Osteoblast (primary cell): ENCODE measurements around the gene GPATCH1. TPM values are rescaled to one million over a fixed set of nuclear protein-coding genes. Genes with fewer than 3 reads are reported as not detected.

Experiments used
- DNase-seq: peaks from one replicate; pipeline ENCODE4 v3.0.0; 2011; ENCODE audit warnings: low spot score, mixed read lengths; ENCODE audit not compliant: insufficient read length; ENCODE audit errors: missing footprints
- H2AFZ ChIP-seq: 2 replicates; pipeline ENCODE4 v1.6.0; 2011; ENCODE audit warnings: mild to moderate bottlenecking, low read length
- H3K27ac ChIP-seq: 2 replicates; pipeline ENCODE4 v1.5.1; 2011; ENCODE audit warnings: mild to moderate bottlenecking, low read depth, low read length, moderate library complexity
- H3K27me3 ChIP-seq: 2 replicates; pipeline ENCODE4 v1.6.0; 2012; ENCODE audit warnings: mild to moderate bottlenecking, control low read depth, inconsistent platforms, low read length, moderate library complexity; ENCODE audit not compliant: insufficient read depth
- H3K36me3 ChIP-seq: 2 replicates; pipeline ENCODE4 v1.5.1; 2011; ENCODE audit warnings: mild to moderate bottlenecking, low read length, control low read depth, moderate library complexity; ENCODE audit not compliant: insufficient read depth
- H3K4me1 ChIP-seq: 2 replicates; pipeline ENCODE4 v1.5.1; 2011; ENCODE audit warnings: mild to moderate bottlenecking, low read length, control low read depth, moderate library complexity; ENCODE audit not compliant: insufficient read depth
- H3K4me2 ChIP-seq: 2 replicates; pipeline ENCODE4 v1.6.0; 2011; ENCODE audit warnings: mild to moderate bottlenecking, low read length; ENCODE audit not compliant: insufficient read depth
- H3K4me3 ChIP-seq: fragments of 200-600 bp; sonication (generic); 3 replicates; pipeline ENCODE4 v1.5.1; 2012; ENCODE audit warnings: mild to moderate bottlenecking, low read length, inconsistent platforms; ENCODE audit not compliant: insufficient read depth
- H3K79me2 ChIP-seq: 2 replicates; pipeline ENCODE4 v1.6.0; 2012; ENCODE audit warnings: mild to moderate bottlenecking, low read length, control low read depth, inconsistent platforms; ENCODE audit not compliant: insufficient read depth
- H3K9me3 ChIP-seq: 2 replicates; pipeline ENCODE4 v1.5.1; 2011; ENCODE audit warnings: low read depth, low read length, control low read depth
- H4K20me1 ChIP-seq: 2 replicates; pipeline ENCODE4 v1.6.0; 2012; ENCODE audit warnings: mild to moderate bottlenecking, low read length, control low read depth; ENCODE audit not compliant: insufficient read depth
- total RNA-seq: library from RNA; depleted of rRNA; stranded (reverse); fragments of >200 nt; gene quantifications from 2 replicates; pipeline ENCODE4 v1.2.3, GENCODE V29; 2012
- TF ChIP-seq, protein P1 (sequence below): IDR thresholded peaks from 2 replicates; pipeline ENCODE4 v1.5.1; 2011; ENCODE audit warnings: mild to moderate bottlenecking, low read depth, low read length, moderate library complexity; ENCODE audit errors: extremely low read depth

Gene GPATCH1
- total RNA-seq, 1 donor: 6.2 TPM

DNA sequence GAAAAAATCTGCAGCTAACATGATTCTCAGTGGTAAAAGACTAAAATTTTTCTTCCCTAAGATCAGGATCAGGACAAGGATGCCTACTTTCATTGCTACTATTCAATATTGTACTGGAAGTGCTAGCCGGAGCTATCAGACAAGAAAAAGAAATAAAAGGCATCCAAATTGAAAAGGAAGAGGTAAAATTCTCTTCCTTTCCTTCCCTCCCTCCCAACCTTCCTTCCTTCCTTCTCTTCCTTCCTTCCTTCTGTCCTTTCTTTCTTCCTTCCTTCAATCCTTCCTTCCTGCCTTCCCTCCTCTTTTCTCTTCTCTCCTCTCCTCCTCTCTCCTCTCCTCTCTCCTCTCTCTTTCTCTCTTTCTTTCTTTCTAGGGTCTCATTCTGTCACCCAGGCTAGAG is 86.5 kb downstream of the GPATCH1 start:
- Histone ChIP-seq H3K4me2 (no peak overlapping the region), H3K27me3 (no peaks in the 10 kb centered on the region), H2AFZ (no peak overlapping the region), H3K36me3 (no peaks in the 10 kb centered on the region), H3K4me1 (peaks cover 7% of the 10 kb centered on the region), H4K20me1 (no peaks in the 10 kb centered on the region), H3K79me2 (no peaks in the 10 kb centered on the region), H3K9me3 (no peaks in the 10 kb centered on the region), H3K4me3 (no peak overlapping the region), H3K27ac (no peak overlapping the region)
- TF ChIP-seq, protein P1, sequence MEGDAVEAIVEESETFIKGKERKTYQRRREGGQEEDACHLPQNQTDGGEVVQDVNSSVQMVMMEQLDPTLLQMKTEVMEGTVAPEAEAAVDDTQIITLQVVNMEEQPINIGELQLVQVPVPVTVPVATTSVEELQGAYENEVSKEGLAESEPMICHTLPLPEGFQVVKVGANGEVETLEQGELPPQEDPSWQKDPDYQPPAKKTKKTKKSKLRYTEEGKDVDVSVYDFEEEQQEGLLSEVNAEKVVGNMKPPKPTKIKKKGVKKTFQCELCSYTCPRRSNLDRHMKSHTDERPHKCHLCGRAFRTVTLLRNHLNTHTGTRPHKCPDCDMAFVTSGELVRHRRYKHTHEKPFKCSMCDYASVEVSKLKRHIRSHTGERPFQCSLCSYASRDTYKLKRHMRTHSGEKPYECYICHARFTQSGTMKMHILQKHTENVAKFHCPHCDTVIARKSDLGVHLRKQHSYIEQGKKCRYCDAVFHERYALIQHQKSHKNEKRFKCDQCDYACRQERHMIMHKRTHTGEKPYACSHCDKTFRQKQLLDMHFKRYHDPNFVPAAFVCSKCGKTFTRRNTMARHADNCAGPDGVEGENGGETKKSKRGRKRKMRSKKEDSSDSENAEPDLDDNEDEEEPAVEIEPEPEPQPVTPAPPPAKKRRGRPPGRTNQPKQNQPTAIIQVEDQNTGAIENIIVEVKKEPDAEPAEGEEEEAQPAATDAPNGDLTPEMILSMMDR: no peak
- DNase-seq: no peak

DNA sequence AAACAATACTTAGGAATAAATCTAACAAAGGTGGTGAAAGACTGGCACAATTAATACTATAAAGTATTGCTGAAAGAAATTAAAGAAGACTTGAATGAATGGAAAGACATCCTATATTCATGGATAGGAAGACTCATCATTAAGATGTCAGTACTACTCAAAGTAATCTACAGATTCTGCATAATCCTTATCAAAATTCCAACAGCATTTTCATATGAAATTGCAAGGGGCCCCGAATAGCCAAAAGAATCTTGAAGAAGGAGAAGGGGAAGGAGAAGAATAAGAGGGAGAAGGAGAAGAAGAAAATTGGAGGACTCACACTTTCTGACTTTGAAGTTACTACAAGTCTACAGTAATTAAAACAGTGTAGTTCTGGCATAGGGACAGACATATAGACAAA is 87.5 kb downstream of the GPATCH1 start:
- TF ChIP-seq, protein P1: no peak
- H3K27ac ChIP-seq: no peak overlapping the region
- H3K79me2 ChIP-seq: no peaks in the 10 kb centered on the region
- H3K4me2 ChIP-seq: no peak overlapping the region
- no peak for DNase-seq
- no peaks in the 10 kb centered on the region for H3K27me3 ChIP-seq
- H3K9me3 ChIP-seq: no peaks in the 10 kb centered on the region
- H3K36me3 ChIP-seq: no peaks in the 10 kb centered on the region
- peaks cover 7% of the 10 kb centered on the region for H3K4me1 ChIP-seq
- no peak overlapping the region for H2AFZ ChIP-seq
- no peak overlapping the region for H3K4me3 ChIP-seq
- no peaks in the 10 kb centered on the region for H4K20me1 ChIP-seq

GRCh38 chr19:33171222-33171795 is 90.3 kb downstream of the GPATCH1 start:
- Histone ChIP-seq H3K27me3 (no peaks in the 10 kb centered on the region), H3K36me3 (no peaks in the 10 kb centered on the region), H3K79me2 (peaks cover 10% of the 10 kb centered on the region), H3K4me1 (peaks cover 15% of the 10 kb centered on the region), H3K9me3 (no peaks in the 10 kb centered on the region), H3K4me3 (no peak overlapping the region), H3K4me2 (no peak overlapping the region), H2AFZ (no peak overlapping the region), H4K20me1 (no peaks in the 10 kb centered on the region), H3K27ac (no peak overlapping the region)
- no peak for DNase-seq
- TF ChIP-seq, protein P1: no peak

GRCh38 chr19:33171916-33172359 is 91.0 kb downstream of the GPATCH1 start:
- TF ChIP-seq, protein P1: no peak
- H3K36me3 ChIP-seq: no peaks in the 10 kb centered on the region
- H3K9me3 ChIP-seq: no peaks in the 10 kb centered on the region
- H3K27ac ChIP-seq: no peak overlapping the region
- H3K4me2 ChIP-seq: no peak overlapping the region
- DNase-seq: peak; percentile 89
- H3K4me1 ChIP-seq: peaks cover 16% of the 10 kb centered on the region
- no peaks in the 10 kb centered on the region for H4K20me1 ChIP-seq
- no peak overlapping the region for H2AFZ ChIP-seq
- no peaks in the 10 kb centered on the region for H3K27me3 ChIP-seq
- H3K79me2 ChIP-seq: peaks cover 12% of the 10 kb centered on the region
- no peak overlapping the region for H3K4me3 ChIP-seq
